BLaER1 (cell line): ENCODE measurements around the gene KAZN.

Source experiments
- H3K27ac ChIP-seq: shearing (Covaris generic); formaldehyde crosslinking; 2 replicates; pipeline ENCODE4 v1.8.1; 2022
- H3K27me3 ChIP-seq: shearing (Covaris generic); formaldehyde crosslinking; 2 replicates; pipeline ENCODE4 v1.8.1; 2022
- H3K36me3 ChIP-seq: shearing (Covaris generic); formaldehyde crosslinking; 2 replicates; pipeline ENCODE4 v1.8.1; 2022
- H3K4me1 ChIP-seq: shearing (Covaris generic); formaldehyde crosslinking; 2 replicates; pipeline ENCODE4 v1.8.1; 2022
- H3K4me2 ChIP-seq: shearing (Covaris generic); formaldehyde crosslinking; 2 replicates; pipeline ENCODE4 v1.8.1; 2022
- H3K4me3 ChIP-seq: shearing (Covaris generic); formaldehyde crosslinking; 2 replicates; pipeline ENCODE4 v1.8.1; 2022
- H3K9ac ChIP-seq: shearing (Covaris generic); formaldehyde crosslinking; 2 replicates; pipeline ENCODE4 v1.8.1; 2022
- H3K9me3 ChIP-seq: shearing (Covaris generic); formaldehyde crosslinking; 2 replicates; pipeline ENCODE4 v1.8.1; 2022
- H4K20me1 ChIP-seq: shearing (Covaris generic); formaldehyde crosslinking; 2 replicates; pipeline ENCODE4 v1.8.1; 2022
- Cebpa-rat ChIP-seq: shearing (Covaris generic); IDR thresholded peaks from 2 replicates; pipeline ENCODE4 v1.8.1; 2022

KAZN gene

DNA sequence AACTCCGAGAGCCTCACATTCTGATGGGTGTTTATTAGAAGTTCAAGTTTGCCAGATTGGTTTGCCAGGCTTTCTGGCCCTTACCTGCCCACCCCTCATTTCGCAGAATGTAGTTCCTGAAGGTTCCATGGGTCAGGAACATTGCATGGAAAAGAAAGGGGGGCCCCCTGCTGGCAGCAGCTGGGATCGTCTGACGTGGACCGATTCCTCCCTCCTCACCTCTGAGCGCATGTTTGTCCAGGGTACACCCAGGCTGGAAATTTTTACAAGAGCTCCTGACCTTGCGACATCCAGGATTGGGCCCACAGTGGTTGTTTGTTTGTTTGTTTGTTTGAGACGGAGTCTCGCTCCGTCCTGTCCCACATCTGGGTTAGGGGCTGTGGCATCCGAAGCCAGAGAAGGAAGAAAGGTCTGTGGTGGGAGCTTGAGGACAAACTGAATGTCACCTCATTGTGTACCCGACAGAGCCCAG lies 429.1 kb downstream of the KAZN start:
- Histone ChIP-seq H3K4me2 (no peak overlapping the region), H3K9me3 (no peaks in the 10 kb centered on the region; the same call in 1 of the 2 replicates), H3K27ac (no peak overlapping the region), H3K36me3 (no peaks in the 10 kb centered on the region; the same call in 1 of the 2 replicates), H3K27me3 (no peaks in the 10 kb centered on the region), H3K4me3 (no peak overlapping the region), H4K20me1 (peaks cover 83% of the 10 kb centered on the region), H3K4me1 (peaks cover 26% of the 10 kb centered on the region), H3K9ac (no peak overlapping the region)
- TF ChIP-seq Cebpa-rat: no peak

DNA sequence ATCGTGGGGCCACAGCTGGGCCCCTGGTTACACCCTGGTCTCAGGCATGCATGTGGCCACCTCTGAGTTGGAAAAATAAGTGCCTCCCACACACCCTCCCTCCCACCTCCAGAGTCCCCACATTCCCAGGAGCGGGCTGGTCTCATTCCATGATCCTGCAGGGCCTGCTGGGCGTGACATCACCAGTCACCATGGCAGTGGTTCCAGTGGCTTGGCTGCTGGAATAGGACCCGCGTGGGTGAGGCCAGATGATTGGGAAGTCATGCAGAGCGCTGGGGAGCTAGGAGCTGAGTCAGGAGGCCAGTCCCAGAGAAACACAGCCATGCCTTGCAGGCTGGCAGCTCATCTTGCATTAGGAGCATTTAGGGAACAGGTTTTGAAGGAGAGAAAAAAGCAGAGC lies 429.6 kb downstream of the KAZN start:
- H3K4me2 ChIP-seq: no peak overlapping the region

GRCh38 chr1:15028616-15029015 lies 430.1 kb downstream of the KAZN start:
- no peaks in the 10 kb centered on the region; the same call in 1 of the 2 replicates for H3K36me3 ChIP-seq
- H3K27ac ChIP-seq: no peak overlapping the region
- no peak overlapping the region for H3K9ac ChIP-seq
- H3K27me3 ChIP-seq: no peaks in the 10 kb centered on the region
- peaks cover 25% of the 10 kb centered on the region for H3K4me1 ChIP-seq
- H3K4me3 ChIP-seq: no peak overlapping the region
- H3K9me3 ChIP-seq: peaks cover 8% of the 10 kb centered on the region; the same call in 1 of the 2 replicates
- peaks cover 83% of the 10 kb centered on the region for H4K20me1 ChIP-seq
- no peak for TF ChIP-seq Cebpa-rat
- H3K4me2 ChIP-seq: no peak overlapping the region

More for the DNA sequence above, 429.6 kb downstream of the KAZN start:
- H3K9ac ChIP-seq: no peak overlapping the region
- H3K36me3 ChIP-seq: no peaks in the 10 kb centered on the region; the same call in 1 of the 2 replicates
- no peak overlapping the region for H3K27ac ChIP-seq
- peaks cover 3% of the 10 kb centered on the region; the same call in 1 of the 2 replicates for H3K9me3 ChIP-seq
- peaks cover 23% of the 10 kb centered on the region for H3K4me1 ChIP-seq
- H4K20me1 ChIP-seq: peaks cover 78% of the 10 kb centered on the region
- H3K4me3 ChIP-seq: no peak overlapping the region
- H3K27me3 ChIP-seq: no peaks in the 10 kb centered on the region
- TF ChIP-seq Cebpa-rat: no peak

DNA sequence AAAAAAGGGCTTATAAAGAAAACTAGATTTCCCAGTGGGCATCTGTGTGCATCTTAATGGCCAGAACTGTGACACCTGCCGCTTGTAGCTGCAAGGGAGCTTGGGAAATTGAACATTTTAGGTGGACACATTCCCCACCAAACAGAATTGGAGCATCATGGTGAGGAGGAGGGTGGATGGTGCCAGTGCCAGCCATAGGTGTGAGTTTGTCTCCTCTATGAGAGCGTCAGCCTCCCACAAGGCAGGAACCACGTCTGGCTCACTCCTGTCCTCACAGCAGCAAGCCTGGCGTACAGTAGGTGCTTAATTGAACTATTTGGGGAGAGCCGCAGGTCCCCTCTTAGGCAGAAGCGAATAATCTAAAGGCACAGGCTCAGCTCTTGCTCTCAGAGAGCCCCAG lies 430.6 kb downstream of the KAZN start:
- no peak for TF ChIP-seq Cebpa-rat
- H3K9ac ChIP-seq: no peak overlapping the region

DNA sequence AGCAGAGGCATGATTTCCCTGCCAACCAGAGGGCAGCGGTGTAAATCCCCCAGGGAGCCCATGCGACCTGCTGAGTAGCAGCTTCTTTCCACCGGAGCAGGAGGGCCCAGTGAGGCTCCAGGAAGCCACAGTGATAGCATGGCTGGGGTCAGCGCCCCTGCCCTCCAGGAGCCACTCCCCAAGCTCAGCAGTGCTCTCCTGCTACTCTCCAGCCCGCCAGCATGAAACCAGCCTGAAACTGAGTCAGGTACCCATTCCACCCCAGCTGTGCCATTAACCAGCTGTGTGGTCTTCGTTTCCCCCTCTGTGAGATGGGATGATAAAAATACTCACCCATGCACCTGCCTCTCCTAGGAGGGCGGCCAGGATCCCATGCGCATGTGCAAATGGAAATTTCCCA lies 431.3 kb downstream of the KAZN start:
- peaks cover 32% of the 10 kb centered on the region for H3K4me1 ChIP-seq
- peaks cover 82% of the 10 kb centered on the region for H4K20me1 ChIP-seq
- H3K4me2 ChIP-seq: peak overlapping the region; percentile 67
- H3K27ac ChIP-seq: no peak overlapping the region
- H3K9ac ChIP-seq: no peak overlapping the region
- peaks cover 8% of the 10 kb centered on the region; the same call in 1 of the 2 replicates for H3K9me3 ChIP-seq
- no peak overlapping the region for H3K4me3 ChIP-seq
- no peaks in the 10 kb centered on the region for H3K27me3 ChIP-seq
- peaks cover 6% of the 10 kb centered on the region; the same call in 1 of the 2 replicates for H3K36me3 ChIP-seq
- TF ChIP-seq Cebpa-rat: no peak

More for the DNA sequence above, 430.6 kb downstream of the KAZN start:
- Histone ChIP-seq H3K27me3 (no peaks in the 10 kb centered on the region), H3K36me3 (no peaks in the 10 kb centered on the region; the same call in 1 of the 2 replicates), H4K20me1 (peaks cover 84% of the 10 kb centered on the region), H3K4me1 (peaks cover 29% of the 10 kb centered on the region), H3K9me3 (peaks cover 8% of the 10 kb centered on the region; the same call in 1 of the 2 replicates), H3K4me3 (no peak overlapping the region), H3K27ac (no peak overlapping the region), H3K4me2 (peak overlapping the region; percentile 67)

DNA sequence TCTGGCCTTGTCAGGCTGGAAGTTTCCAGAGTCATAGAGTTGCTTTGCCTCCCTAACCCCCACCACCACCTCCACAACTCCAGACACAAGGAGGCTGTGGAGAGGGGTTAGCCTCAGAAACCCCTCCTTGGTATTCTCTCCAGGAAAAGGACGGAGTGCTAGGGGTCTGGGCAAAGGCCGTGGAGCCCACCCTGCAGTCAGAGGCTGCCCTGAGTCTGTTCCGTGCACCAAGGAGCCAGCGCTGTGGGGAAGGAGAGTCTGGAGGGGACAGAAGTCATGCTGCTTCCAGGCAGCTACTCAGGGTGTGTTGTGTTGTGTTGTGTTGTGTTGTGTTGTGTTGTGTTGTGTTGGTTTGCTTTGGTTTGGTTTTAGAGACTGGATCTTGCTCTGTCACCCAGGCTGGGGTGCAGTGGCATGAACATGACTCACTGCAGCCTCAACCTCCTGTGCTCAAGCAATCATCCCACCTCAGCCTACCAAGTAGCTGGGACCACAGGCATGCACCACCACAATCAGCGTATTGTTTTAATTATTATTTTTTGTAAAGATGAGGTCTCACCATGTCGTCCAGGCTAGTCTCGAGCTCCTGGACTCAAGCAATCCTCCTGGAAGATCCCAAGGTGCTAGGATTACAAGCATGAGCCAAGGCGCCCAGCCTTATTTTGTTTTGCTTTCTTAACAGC lies 432.9 kb downstream of the KAZN start:
- no peak overlapping the region for H3K27ac ChIP-seq
- TF ChIP-seq Cebpa-rat: no peak
- peaks cover 17% of the 10 kb centered on the region; the same call in 1 of the 2 replicates for H3K36me3 ChIP-seq
- peaks cover 32% of the 10 kb centered on the region for H3K4me1 ChIP-seq
- H4K20me1 ChIP-seq: peaks cover 67% of the 10 kb centered on the region
- H3K9me3 ChIP-seq: peaks cover 8% of the 10 kb centered on the region; the same call in 1 of the 2 replicates
- no peak overlapping the region for H3K4me3 ChIP-seq
- no peaks in the 10 kb centered on the region for H3K27me3 ChIP-seq
- no peak overlapping the region for H3K9ac ChIP-seq
- no peak overlapping the region for H3K4me2 ChIP-seq

DNA sequence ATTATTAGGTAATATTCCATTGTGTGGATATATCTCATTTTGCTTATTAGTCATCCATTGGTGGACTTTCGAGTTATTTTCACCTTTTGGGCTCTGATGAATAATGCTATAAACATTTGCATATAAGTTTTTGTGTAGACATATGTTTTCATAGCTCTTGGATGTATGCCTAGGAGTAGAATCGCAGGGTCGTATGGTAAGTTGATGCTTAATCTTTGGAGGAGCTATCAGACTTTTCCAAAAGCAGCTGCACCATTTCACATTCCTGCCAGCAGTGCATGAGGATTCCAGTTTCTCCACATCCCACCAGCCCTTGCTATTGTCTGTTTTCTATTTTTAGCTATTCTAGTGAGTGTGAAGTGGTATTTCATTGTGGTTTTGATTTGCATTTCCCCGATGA lies 434.8 kb downstream of the KAZN start:
- Histone ChIP-seq H3K4me1 (peaks cover 32% of the 10 kb centered on the region), H3K4me2 (peak overlapping the region; percentile 64), H3K36me3 (peaks cover 33% of the 10 kb centered on the region; the same call in 1 of the 2 replicates), H4K20me1 (peaks cover 56% of the 10 kb centered on the region), H3K9ac (no peak overlapping the region), H3K9me3 (peaks cover 8% of the 10 kb centered on the region; the same call in 1 of the 2 replicates), H3K27ac (no peak overlapping the region), H3K27me3 (no peaks in the 10 kb centered on the region), H3K4me3 (no peak overlapping the region)
- no peak for TF ChIP-seq Cebpa-rat

- Histone ChIP-seq H3K9ac (no peak overlapping the region), H3K4me2 (no peak overlapping the region), H3K27ac (no peak overlapping the region), H4K20me1 (peaks cover 42% of the 10 kb centered on the region), H3K4me1 (peaks cover 21% of the 10 kb centered on the region), H3K4me3 (no peak overlapping the region), H3K27me3 (no peaks in the 10 kb centered on the region), H3K9me3 (peaks cover 8% of the 10 kb centered on the region; the same call in 1 of the 2 replicates), H3K36me3 (peaks cover 37% of the 10 kb centered on the region; the same call in 1 of the 2 replicates)
- no peak for TF ChIP-seq Cebpa-rat
Measured at GRCh38 chr1:15034656-15035055, 436.2 kb downstream of the KAZN start.

GRCh38 chr1:15035236-15035635 lies 436.8 kb downstream of the KAZN start:
- Histone ChIP-seq H3K4me1 (peaks cover 17% of the 10 kb centered on the region), H3K9me3 (peaks cover 8% of the 10 kb centered on the region; the same call in 1 of the 2 replicates), H3K27ac (no peak overlapping the region), H4K20me1 (peaks cover 36% of the 10 kb centered on the region), H3K9ac (no peak overlapping the region), H3K4me3 (no peak overlapping the region), H3K36me3 (peaks cover 37% of the 10 kb centered on the region; the same call in 1 of the 2 replicates), H3K27me3 (no peaks in the 10 kb centered on the region), H3K4me2 (no peak overlapping the region)
- TF ChIP-seq Cebpa-rat: no peak

DNA sequence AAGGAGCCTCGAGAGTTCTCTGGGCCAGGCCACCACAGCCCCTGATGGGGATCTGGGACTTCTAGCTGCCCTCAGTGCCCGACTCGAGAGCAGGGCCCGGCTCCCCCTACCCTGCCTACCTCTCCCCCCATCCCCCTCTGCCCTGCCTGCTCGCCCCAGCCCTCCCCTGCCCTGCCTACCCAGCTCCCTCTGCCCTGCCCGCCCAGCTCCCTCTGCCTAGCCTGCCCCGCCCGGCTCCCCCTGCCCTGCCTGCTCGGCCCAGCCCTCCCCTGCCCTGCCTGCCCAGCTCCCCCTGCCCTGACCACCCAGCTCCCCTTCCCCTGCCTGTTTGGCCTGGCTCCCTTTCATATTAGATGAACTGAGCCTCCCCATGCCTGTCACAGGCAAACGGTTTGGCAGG lies 437.6 kb downstream of the KAZN start:
- no peak overlapping the region for H3K4me3 ChIP-seq
- TF ChIP-seq Cebpa-rat: no peak
- H3K9ac ChIP-seq: no peak overlapping the region
- no peak overlapping the region for H3K27ac ChIP-seq
- no peaks in the 10 kb centered on the region for H3K27me3 ChIP-seq
- peaks cover 23% of the 10 kb centered on the region for H3K4me1 ChIP-seq
- H4K20me1 ChIP-seq: peaks cover 27% of the 10 kb centered on the region
- no peak overlapping the region for H3K4me2 ChIP-seq
- peaks cover 8% of the 10 kb centered on the region; the same call in 1 of the 2 replicates for H3K9me3 ChIP-seq
- H3K36me3 ChIP-seq: peaks cover 37% of the 10 kb centered on the region; the same call in 1 of the 2 replicates
